DMS114 treated with DMSO at 0.1 percent for 48 hours (cell line): ENCODE results near the gene APOBEC3A.
"Not testable (repeated sequence)": the region's sequence is repeated elsewhere in the genome, so short reads cannot be mapped to it uniquely, and the experiment has no call there.

Experiments used
- DNase-seq: peaks from one replicate; lab custom pipeline; 2025; ENCODE audit not compliant: unreplicated experiment; lab: John Stamatoyannopoulos, UW

The APOBEC3A gene

GRCh38 chr22:38942702-38943101 lies 14.7 kb upstream of the APOBEC3A start:
- no peak for DNase-seq

GRCh38 chr22:38943201-38943600 lies 14.2 kb upstream of the APOBEC3A start:
- no peak for DNase-seq

GRCh38 chr22:38943882-38944281 lies 13.5 kb upstream of the APOBEC3A start:
- DNase-seq, result no peak

- DNase-seq, result no peak
Observed at GRCh38 chr22:38944653-38945052, 12.8 kb upstream of the APOBEC3A start.

- DNase-seq, result not testable (repeated sequence)
Observed at GRCh38 chr22:38945706-38946338, 11.6 kb upstream of the APOBEC3A start.

GRCh38 chr22:38946771-38947170 lies 10.6 kb upstream of the APOBEC3A start:
- DNase-seq, result no peak

GRCh38 chr22:38947321-38948140 lies 9.9 kb upstream of the APOBEC3A start:
- DNase-seq, result no peak

GRCh38 chr22:38948181-38948940 lies 9.0 kb upstream of the APOBEC3A start:
- DNase-seq, result no peak

GRCh38 chr22:38949889-38950405 lies 7.5 kb upstream of the APOBEC3A start:
- DNase-seq, result no peak

GRCh38 chr22:38950527-38951295 lies 6.7 kb upstream of the APOBEC3A start:
- no peak for DNase-seq

GRCh38 chr22:38951734-38952133 lies 5.7 kb upstream of the APOBEC3A start:
- DNase-seq, result no peak

- DNase-seq, result no peak
Observed at GRCh38 chr22:38952281-38952993, 5.0 kb upstream of the APOBEC3A start.

- DNase-seq, result no peak
Observed at GRCh38 chr22:38953091-38953490, 4.3 kb upstream of the APOBEC3A start.

- no peak for DNase-seq
Observed at GRCh38 chr22:38953577-38954413, 3.6 kb upstream of the APOBEC3A start.

GRCh38 chr22:38954414-38955043 lies 2.9 kb upstream of the APOBEC3A start:
- DNase-seq, result no peak

GRCh38 chr22:38955250-38955905 lies 2.0 kb upstream of the APOBEC3A start:
- DNase-seq, result no peak

GRCh38 chr22:38955926-38956325 lies 1.5 kb upstream of the APOBEC3A start:
- DNase-seq, result no peak

GRCh38 chr22:38956551-38956950 lies 858 bp upstream of the APOBEC3A start:
- DNase-seq, result no peak
